ENCODE data around the gene USB1.
"Not testable (repeated sequence)": the region's sequence is repeated elsewhere in the genome, so short reads cannot be mapped to it uniquely, and the experiment has no call there.

Gene USB1

GRCh38 chr16:57994778-57995177, 6.4 kb upstream of the USB1 start:
- DNase-seq (ENCODE audit: low read depth), result no peak

- DNase-seq (ENCODE audit: low read depth), result no peak
Measured at GRCh38 chr16:57995721-57996405, 5.3 kb upstream of the USB1 start.

GRCh38 chr16:57996406-57997175, 4.6 kb upstream of the USB1 start:
- DNase-seq (ENCODE audit: low read depth), result no peak

GRCh38 chr16:57997176-57997527, 4.1 kb upstream of the USB1 start:
- no peak for DNase-seq (ENCODE audit: low read depth)

- DNase-seq (ENCODE audit: low read depth), result no peak
Measured at GRCh38 chr16:57997528-57998265, 3.5 kb upstream of the USB1 start.

GRCh38 chr16:57998486-57998885, 2.7 kb upstream of the USB1 start:
- no peak for DNase-seq (ENCODE audit: low read depth)

- no peak for DNase-seq (ENCODE audit: low read depth)
Measured at GRCh38 chr16:57998992-57999365, 2.2 kb upstream of the USB1 start.

GRCh38 chr16:57999366-57999970, 1.7 kb upstream of the USB1 start:
- no peak for DNase-seq (ENCODE audit: low read depth)

GRCh38 chr16:57999971-58000705, 1.1 kb upstream of the USB1 start, which contains the start of gene ZNF319:
Gene ZNF319 (minus strand): TSS chr16:58000672. CDS start chr16:57998265, 2,407 bp downstream.
- DNase-seq (ENCODE audit: low read depth), result no peak

GRCh38 chr16:58001781-58002415, 691 bp downstream of the USB1 start:
- DNase-seq (ENCODE audit: low read depth), result no peak

GRCh38 chr16:58002416-58002800, 1.2 kb downstream of the USB1 start:
- no peak for DNase-seq (ENCODE audit: low read depth)

GRCh38 chr16:58002936-58003335, 1.7 kb downstream of the USB1 start:
- no peak for DNase-seq (ENCODE audit: low read depth)

- DNase-seq (ENCODE audit: low read depth), result not testable (repeated sequence)
Measured at GRCh38 chr16:58004736-58005135, 3.5 kb downstream of the USB1 start.

- DNase-seq (ENCODE audit: low read depth), result no peak
Measured at GRCh38 chr16:58009856-58010416, 8.7 kb downstream of the USB1 start.

- DNase-seq (ENCODE audit: low read depth), result no peak
Measured at GRCh38 chr16:58010886-58011285, 9.7 kb downstream of the USB1 start.

- no peak for DNase-seq (ENCODE audit: low read depth)
Measured at GRCh38 chr16:58011652-58012051, 10.4 kb downstream of the USB1 start.

- DNase-seq (ENCODE audit: low read depth), result no peak
Measured at GRCh38 chr16:58012481-58012880, 11.3 kb downstream of the USB1 start.

- no peak for DNase-seq (ENCODE audit: low read depth)
Measured at GRCh38 chr16:58013201-58013956, 12.2 kb downstream of the USB1 start.

- no peak for DNase-seq (ENCODE audit: low read depth)
Measured at GRCh38 chr16:58016840-58017446, 15.7 kb downstream of the USB1 start.

- no peak for DNase-seq (ENCODE audit: low read depth)
Measured at GRCh38 chr16:58018803-58019202, 17.6 kb downstream of the USB1 start.
